ENCODE results near the gene SKOR1. TPM values are rescaled to one million over a fixed set of nuclear protein-coding genes. Genes with fewer than 3 reads are reported as not detected.

SKOR1 gene
- total RNA-seq, 4 donors from 2014 or later = 0.13 to 2.1 (median 0.25) TPM

DNA sequence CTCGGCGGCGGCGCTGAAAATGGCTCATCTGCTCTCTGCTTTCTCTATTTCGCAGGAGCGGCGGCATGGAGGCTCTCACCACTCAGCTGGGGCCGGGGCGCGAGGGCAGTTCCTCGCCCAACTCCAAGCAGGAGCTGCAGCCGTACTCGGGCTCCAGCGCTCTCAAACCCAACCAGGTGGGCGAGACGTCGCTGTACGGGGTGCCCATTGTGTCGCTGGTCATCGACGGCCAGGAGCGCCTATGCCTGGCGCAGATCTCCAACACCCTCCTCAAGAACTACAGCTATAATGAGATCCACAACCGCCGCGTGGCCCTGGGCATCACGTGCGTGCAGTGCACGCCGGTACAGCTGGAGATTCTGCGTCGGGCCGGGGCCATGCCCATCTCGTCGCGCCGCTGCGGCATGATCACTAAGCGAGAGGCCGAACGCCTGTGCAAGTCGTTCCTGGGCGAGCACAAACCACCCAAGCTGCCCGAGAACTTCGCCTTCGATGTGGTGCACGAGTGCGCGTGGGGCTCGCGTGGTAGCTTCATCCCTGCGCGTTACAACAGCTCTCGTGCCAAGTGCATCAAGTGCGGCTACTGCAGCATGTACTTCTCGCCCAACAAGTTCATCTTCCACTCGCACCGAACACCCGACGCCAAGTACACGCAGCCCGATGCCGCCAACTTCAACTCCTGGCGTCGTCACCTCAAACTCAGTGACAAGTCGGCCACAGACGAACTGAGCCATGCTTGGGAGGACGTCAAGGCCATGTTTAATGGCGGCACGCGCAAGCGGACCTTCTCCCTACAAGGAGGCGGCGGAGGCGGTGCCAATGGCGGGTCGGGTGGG lies 790 bp downstream of the SKOR1 start:
- in situ Hi-C loops (cut with MboI; ENCODE audit: low sequenced_read_pairs in 4 of 4) (loop anchor here in 2 of 4 donors (25.0 kb wide), 2 partner anchors 289 to 889 kb away; partner anchors contain the start of gene MAP2K5 (in 1 of the 2)), intact Hi-C loops (cut with DNase I; ENCODE audit: low total_unique reads) (no loop called here)
- Histone ChIP-seq H3K36me3 (no peaks in the 10 kb centered on the region), H3K27me3 (peaks cover 93 to 95% (median 95%) of the 10 kb centered on the region in 3 donors), H3K4me3 (peak overlapping the region in 2 of 4 donors; percentile 36 to 38), H3K9me3 (no peaks in the 10 kb centered on the region), H3K4me1 (peaks cover 6 to 11% of the 10 kb centered on the region in 2 donors), H3K27ac (no peak overlapping the region)
- DNase-seq = no peak
- ATAC-seq = no peak
- no peak for TF ChIP-seq POLR2A (IDR thresholded peaks at IDR 0.05)
- TF ChIP-seq, protein P1, sequence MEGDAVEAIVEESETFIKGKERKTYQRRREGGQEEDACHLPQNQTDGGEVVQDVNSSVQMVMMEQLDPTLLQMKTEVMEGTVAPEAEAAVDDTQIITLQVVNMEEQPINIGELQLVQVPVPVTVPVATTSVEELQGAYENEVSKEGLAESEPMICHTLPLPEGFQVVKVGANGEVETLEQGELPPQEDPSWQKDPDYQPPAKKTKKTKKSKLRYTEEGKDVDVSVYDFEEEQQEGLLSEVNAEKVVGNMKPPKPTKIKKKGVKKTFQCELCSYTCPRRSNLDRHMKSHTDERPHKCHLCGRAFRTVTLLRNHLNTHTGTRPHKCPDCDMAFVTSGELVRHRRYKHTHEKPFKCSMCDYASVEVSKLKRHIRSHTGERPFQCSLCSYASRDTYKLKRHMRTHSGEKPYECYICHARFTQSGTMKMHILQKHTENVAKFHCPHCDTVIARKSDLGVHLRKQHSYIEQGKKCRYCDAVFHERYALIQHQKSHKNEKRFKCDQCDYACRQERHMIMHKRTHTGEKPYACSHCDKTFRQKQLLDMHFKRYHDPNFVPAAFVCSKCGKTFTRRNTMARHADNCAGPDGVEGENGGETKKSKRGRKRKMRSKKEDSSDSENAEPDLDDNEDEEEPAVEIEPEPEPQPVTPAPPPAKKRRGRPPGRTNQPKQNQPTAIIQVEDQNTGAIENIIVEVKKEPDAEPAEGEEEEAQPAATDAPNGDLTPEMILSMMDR (IDR thresholded peaks at IDR 0.05 in 4 of 5, conservative IDR thresholded peaks at IDR 0.05 in 1 of 5) = no peak

DNA sequence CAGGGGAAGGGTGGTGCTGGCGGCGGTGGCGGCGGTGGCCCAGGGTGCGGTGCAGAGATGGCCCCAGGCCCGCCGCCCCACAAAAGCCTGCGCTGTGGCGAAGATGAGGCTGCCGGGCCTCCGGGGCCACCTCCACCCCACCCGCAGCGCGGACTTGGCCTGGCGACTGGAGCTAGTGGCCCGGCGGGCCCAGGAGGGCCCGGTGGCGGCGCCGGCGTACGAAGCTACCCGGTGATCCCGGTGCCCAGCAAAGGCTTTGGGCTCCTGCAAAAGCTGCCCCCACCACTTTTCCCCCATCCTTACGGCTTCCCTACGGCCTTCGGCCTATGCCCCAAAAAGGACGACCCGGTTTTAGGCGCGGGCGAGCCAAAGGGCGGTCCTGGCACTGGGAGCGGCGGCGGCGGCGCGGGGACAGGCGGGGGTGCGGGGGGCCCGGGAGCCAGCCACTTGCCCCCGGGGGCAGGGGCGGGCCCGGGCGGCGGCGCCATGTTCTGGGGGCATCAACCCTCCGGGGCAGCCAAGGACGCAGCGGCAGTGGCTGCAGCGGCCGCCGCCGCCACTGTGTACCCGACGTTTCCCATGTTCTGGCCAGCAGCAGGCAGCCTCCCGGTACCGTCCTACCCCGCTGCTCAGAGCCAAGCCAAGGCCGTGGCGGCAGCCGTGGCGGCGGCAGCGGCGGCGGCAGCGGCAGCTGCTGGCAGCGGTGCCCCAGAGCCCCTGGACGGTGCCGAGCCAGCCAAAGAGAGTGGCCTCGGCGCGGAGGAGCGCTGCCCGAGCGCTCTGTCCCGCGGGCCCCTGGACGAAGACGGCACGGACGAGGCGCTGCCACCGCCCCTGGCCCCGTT lies 1.6 kb downstream of the SKOR1 start:
- H3K4me1 ChIP-seq = peaks cover 6 to 11% of the 10 kb centered on the region in 2 donors
- in situ Hi-C loops (cut with MboI; ENCODE audit: low sequenced_read_pairs in 4 of 4) = loop anchor here in 2 of 4 donors (25.0 kb wide), 2 partner anchors 290 to 890 kb away; partner anchors contain the start of gene MAP2K5 (in 1 of the 2)

DNA sequence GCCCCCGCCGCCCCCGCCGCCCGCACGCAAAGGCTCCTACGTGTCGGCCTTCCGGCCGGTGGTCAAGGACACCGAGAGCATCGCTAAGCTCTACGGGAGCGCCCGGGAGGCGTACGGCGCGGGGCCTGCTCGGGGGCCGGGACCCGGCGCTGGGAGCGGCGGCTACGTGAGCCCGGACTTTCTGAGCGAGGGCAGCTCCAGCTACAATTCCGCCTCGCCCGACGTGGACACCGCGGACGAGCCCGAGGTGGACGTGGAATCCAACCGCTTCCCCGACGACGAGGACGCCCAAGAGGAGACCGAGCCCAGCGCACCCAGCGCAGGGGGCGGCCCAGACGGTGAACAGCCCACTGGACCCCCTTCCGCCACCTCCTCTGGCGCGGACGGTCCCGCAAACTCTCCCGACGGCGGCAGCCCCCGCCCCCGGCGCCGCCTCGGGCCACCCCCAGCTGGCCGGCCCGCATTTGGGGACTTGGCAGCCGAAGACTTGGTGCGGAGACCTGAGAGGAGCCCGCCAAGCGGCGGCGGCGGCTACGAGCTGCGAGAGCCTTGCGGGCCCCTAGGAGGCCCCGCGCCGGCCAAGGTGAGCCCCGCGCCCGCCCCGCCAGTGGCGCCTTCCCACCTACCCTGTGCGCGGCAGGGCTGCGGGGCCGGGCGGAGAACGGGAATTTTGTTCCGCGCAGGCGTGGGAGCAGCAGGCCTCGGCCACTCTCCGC lies 2.4 kb downstream of the SKOR1 start:
- Histone ChIP-seq H3K27me3 (peaks cover 91 to 95% (median 95%) of the 10 kb centered on the region in 3 donors), H3K36me3 (no peaks in the 10 kb centered on the region), H3K27ac (no peak overlapping the region), H3K4me3 (no peak overlapping the region), H3K4me1 (peaks cover 5 to 11% of the 10 kb centered on the region in 2 donors), H3K9me3 (no peaks in the 10 kb centered on the region)
- TF ChIP-seq, protein P1 (IDR thresholded peaks at IDR 0.05 in 4 of 5, conservative IDR thresholded peaks at IDR 0.05 in 1 of 5) = no peak
- TF ChIP-seq POLR2A (IDR thresholded peaks at IDR 0.05) = no peak
- intact Hi-C loops (cut with DNase I; ENCODE audit: low total_unique reads) = no loop called here
- in situ Hi-C loops (cut with MboI; ENCODE audit: low sequenced_read_pairs in 4 of 4) = loop anchor here in 2 of 4 donors (25.0 kb wide), 2 partner anchors 290 to 890 kb away; partner anchors contain the start of gene MAP2K5 (in 1 of the 2)
- DNase-seq = no peak
- no peak for ATAC-seq

More for the DNA sequence above, 1.6 kb downstream of the SKOR1 start:
- Histone ChIP-seq H3K27me3 (peaks cover 91 to 95% (median 95%) of the 10 kb centered on the region in 3 donors), H3K36me3 (no peaks in the 10 kb centered on the region), H3K9me3 (no peaks in the 10 kb centered on the region), H3K4me3 (no peak overlapping the region), H3K27ac (no peak overlapping the region)
- ATAC-seq = no peak
- DNase-seq = no peak
- intact Hi-C loops (cut with DNase I; ENCODE audit: low total_unique reads) = no loop called here
- TF ChIP-seq, protein P1 (IDR thresholded peaks at IDR 0.05 in 4 of 5, conservative IDR thresholded peaks at IDR 0.05 in 1 of 5) = no peak
- no peak for TF ChIP-seq POLR2A (IDR thresholded peaks at IDR 0.05)

DNA sequence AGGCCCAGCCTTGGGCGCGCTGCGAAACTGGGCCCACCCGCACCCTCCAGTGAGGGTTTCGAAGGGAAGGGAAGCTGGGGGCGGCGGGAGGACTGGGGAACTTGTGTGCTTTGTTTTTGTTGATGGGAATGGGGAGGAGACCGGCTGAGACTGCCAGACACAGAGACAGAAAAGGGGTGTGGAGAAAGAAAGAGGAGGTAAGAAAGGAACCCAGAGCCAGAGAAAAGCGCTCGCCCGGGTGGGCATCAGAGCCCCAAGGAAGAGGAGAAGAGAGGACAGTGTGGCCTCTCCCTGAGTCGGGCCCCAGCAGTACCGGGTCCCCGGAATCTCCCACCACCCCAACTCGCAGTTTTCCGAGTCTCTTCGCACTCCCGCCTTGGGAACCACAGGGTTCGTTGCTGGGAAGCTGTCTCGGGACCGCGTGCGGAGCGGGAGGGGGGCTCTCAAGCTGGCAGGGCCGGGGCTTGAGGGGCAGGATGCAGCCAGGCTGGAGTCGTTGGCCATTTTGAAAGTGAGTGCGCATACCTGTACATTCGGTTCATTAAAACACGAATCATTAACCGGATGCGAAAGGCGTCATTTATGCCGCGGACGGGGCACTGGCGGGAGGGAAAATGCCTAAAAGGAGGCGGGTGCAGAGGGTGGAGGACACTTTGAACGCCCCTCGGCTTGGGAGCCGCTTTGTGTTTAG lies 3.1 kb downstream of the SKOR1 start:
- Histone ChIP-seq H3K27me3 (peaks cover 91 to 99% (median 98%) of the 10 kb centered on the region in 3 donors), H3K4me3 (no peak overlapping the region), H3K36me3 (no peaks in the 10 kb centered on the region), H3K27ac (no peak overlapping the region), H3K9me3 (no peaks in the 10 kb centered on the region), H3K4me1 (peaks cover 1 to 13% of the 10 kb centered on the region in 2 donors)
- DNase-seq = no peak
- TF ChIP-seq, protein P1 (IDR thresholded peaks at IDR 0.05 in 4 of 5, conservative IDR thresholded peaks at IDR 0.05 in 1 of 5) = no peak
- no peak for TF ChIP-seq POLR2A (IDR thresholded peaks at IDR 0.05)
- in situ Hi-C loops (cut with MboI; ENCODE audit: low sequenced_read_pairs in 4 of 4) (loop anchor here in 2 of 4 donors (25.0 kb wide), 2 partner anchors 291 to 891 kb away; partner anchors contain the start of gene MAP2K5 (in 1 of the 2)), intact Hi-C loops (cut with DNase I; ENCODE audit: low total_unique reads) (no loop called here)
- ATAC-seq = no peak

Measured in gastrocnemius medialis (tissue), 4 donors.